Stimulated activated CD4-positive, alpha-beta T cell treated with anti-CD3 and anti-CD28 coated beads, Interleukin-1b, Interleukin-23, amount 100 ng/mL, for 48 hours (primary cell): ENCODE results near the gene HMGN1.
"Not testable (repeated sequence)": the region's sequence is repeated elsewhere in the genome, so short reads cannot be mapped to it uniquely, and the experiment has no call there.

Experiments
- DNase-seq: peaks from one replicate; pipeline ENCODE4 v3.0.0-alpha.2; 2020

HMGN1 gene

GRCh38 chr21:39348355-39349210 lies at the start of gene HMGN1:
Gene HMGN1 (minus strand): TSS chr21:39349088. CDS start chr21:39348917, 171 bp downstream.
- DNase-seq, result peak; percentile 90

- no peak for DNase-seq
Observed at GRCh38 chr21:39397646-39398385, 48.9 kb upstream of the HMGN1 start.

- DNase-seq, result no peak
Observed at GRCh38 chr21:39392981-39393380, 44.1 kb upstream of the HMGN1 start.

- no peak for DNase-seq
Observed at GRCh38 chr21:39390212-39390765, 41.4 kb upstream of the HMGN1 start.

GRCh38 chr21:39388811-39389155 lies 39.9 kb upstream of the HMGN1 start:
- DNase-seq, result no peak

- peak; percentile 88 for DNase-seq
Observed at GRCh38 chr21:39388038-39388810, 39.3 kb upstream of the HMGN1 start.

- peak; percentile 91 for DNase-seq
Observed at GRCh38 chr21:39387461-39388037, 38.7 kb upstream of the HMGN1 start.

GRCh38 chr21:39386899-39387298 lies 38.0 kb upstream of the HMGN1 start:
- no peak for DNase-seq

GRCh38 chr21:39386194-39386593 lies 37.3 kb upstream of the HMGN1 start:
- no peak for DNase-seq

- peak; percentile 78 for DNase-seq
Observed at GRCh38 chr21:39385299-39386145, 36.6 kb upstream of the HMGN1 start.

GRCh38 chr21:39384674-39385298 lies 35.9 kb upstream of the HMGN1 start:
- no peak for DNase-seq

GRCh38 chr21:39382096-39382495 lies 33.2 kb upstream of the HMGN1 start:
- DNase-seq, result not testable (repeated sequence)

- DNase-seq, result no peak
Observed at GRCh38 chr21:39381009-39381408, 32.1 kb upstream of the HMGN1 start.

- peak; percentile 92 for DNase-seq
Observed at GRCh38 chr21:39379986-39380891, 31.4 kb upstream of the HMGN1 start.

GRCh38 chr21:39377444-39378050 lies 28.7 kb upstream of the HMGN1 start:
- no peak for DNase-seq

GRCh38 chr21:39375446-39375845 lies 26.6 kb upstream of the HMGN1 start:
- no peak for DNase-seq

GRCh38 chr21:39374046-39374445 lies 25.2 kb upstream of the HMGN1 start:
- no peak for DNase-seq

GRCh38 chr21:39373634-39374033 lies 24.7 kb upstream of the HMGN1 start:
- DNase-seq, result no peak

GRCh38 chr21:39369896-39370288 lies 21.0 kb upstream of the HMGN1 start:
- not testable (repeated sequence) for DNase-seq

GRCh38 chr21:39367783-39368182 lies 18.9 kb upstream of the HMGN1 start:
- no peak for DNase-seq
